ENCODE data around the gene C22orf31. TPM values are rescaled to one million over a fixed set of nuclear protein-coding genes. Genes with fewer than 3 reads are reported as not detected.

C22orf31 gene
- polyA plus RNA-seq, 2 of the 4 experiments (the other 2 are of a cell fraction) = not detected

- TF ChIP-seq REST (IDR thresholded peaks at IDR 0.05) (no peak), TFCP2L1 (CRISPR knock-in tag; IDR thresholded peaks at IDR 0.05) (no peak)
Measured at GRCh38 chr22:29014773-29015172, 46.9 kb downstream of the C22orf31 start (continued).

GRCh38 chr22:29014293-29014692 is 47.3 kb downstream of the C22orf31 start:
- no peak overlapping the region for H3K4me3 ChIP-seq
- ChIA-PET CTCF (interaction anchor here (4.1 kb wide), 1 partner anchor 26 kb away, joined by 18 read pairs; no protein-coding TSS in a partner anchor), POLR2A (no interaction called here)
- H3K4me2 ChIP-seq = no peak overlapping the region
- 93% methylated on average over 3 of the region's 4 CpGs for whole genome bisulfite sequencing (ENCODE audit: missing lambda C conversion rate)
- H3K27ac ChIP-seq = 0 out of 6 replicates have a peak overlapping the region, but pooled peaks of 1 of the 2 experiments have one; percentile 6
- TF ChIP-seq ATOH8 (CRISPR knock-in tag; IDR thresholded peaks at IDR 0.05; ENCODE audit: low read depth) (no peak), EP300 (IDR thresholded peaks at IDR 0.05) (no peak), HDAC2 (IDR thresholded peaks at IDR 0.05) (no peak)
- peaks cover 19% of the 10 kb centered on the region for H3K4me1 ChIP-seq
- FAIRE-seq (no peak), ATAC-seq (no peak), DNase-seq (ENCODE audit: low read depth in 1 of 2, low spot score in 1 of 2) (no peak)
- H3K9me3 ChIP-seq = peaks cover 5% of the 10 kb centered on the region; the same call in 2 of the 3 replicates

- ATAC-seq (no peak), DNase-seq (ENCODE audit: low read depth in 1 of 2, low spot score in 1 of 2) (no peak), FAIRE-seq (no peak)
- no peak for TF ChIP-seq TP53 (CRISPR knock-in tag; IDR thresholded peaks at IDR 0.05)
- TF ChIP-seq NFE2L2 (conservative IDR thresholded peaks at IDR 0.05; ENCODE audit: low read length) = no peak
- no peak for TF ChIP-seq HES2 (IDR thresholded peaks at IDR 0.05)
- no peak for TF ChIP-seq ZFP36 (IDR thresholded peaks at IDR 0.05; ENCODE audit: borderline replicate concordance, partially characterized antibody)
- no peak for TF ChIP-seq ZSCAN20 (CRISPR knock-in tag; IDR thresholded peaks at IDR 0.05)
- no peak for TF ChIP-seq E2F6 (IDR thresholded peaks at IDR 0.05; ENCODE audit: borderline replicate concordance, low read depth)
- no peak for TF ChIP-seq RCOR1 (IDR thresholded peaks at IDR 0.05; ENCODE audit: low read depth, low read length)
- no peak for TF ChIP-seq REST (IDR thresholded peaks at IDR 0.05)
- TF ChIP-seq CBX8 (IDR thresholded peaks at IDR 0.05) = no peak
- no peak for TF ChIP-seq NR3C1 (IDR thresholded peaks at IDR 0.05)
- no peak for TF ChIP-seq CHD2 (IDR thresholded peaks at IDR 0.05; ENCODE audit: low read length, partially characterized antibody)
- no peak for TF ChIP-seq NPAS2 (CRISPR knock-in tag; IDR thresholded peaks at IDR 0.05; ENCODE audit: borderline replicate concordance)
- TF ChIP-seq POLR2AphosphoS2 (conservative IDR thresholded peaks at IDR 0.05; ENCODE audit: low read length) = no peak
- no peak for TF ChIP-seq SMC3 (IDR thresholded peaks at IDR 0.05)
- TF ChIP-seq ZNF302 (CRISPR knock-in tag; IDR thresholded peaks at IDR 0.05) = no peak
- TF ChIP-seq EHF (CRISPR knock-in tag; IDR thresholded peaks at IDR 0.05) = no peak
- no peak for TF ChIP-seq HDAC2 (IDR thresholded peaks at IDR 0.05)
- no peak for TF ChIP-seq MAZ (IDR thresholded peaks at IDR 0.05; ENCODE audit: borderline replicate concordance, low read depth, low read length)
- ChIA-PET POLR2A (no interaction called here), CTCF (interaction anchor here (0.5 to 4.1 kb wide), 2 partner anchors 28 to 470 kb away, joined by 3 to 18 read pairs; no protein-coding TSS in a partner anchor)
- no peak overlapping the region for H3K4me2 ChIP-seq
- 92% methylated on average over 4 of the region's 4 CpGs for WGBS (ENCODE audit: missing lambda C conversion rate)
- H3K9me3 ChIP-seq = no peaks in the 10 kb centered on the region
- no peak overlapping the region for H3K4me3 ChIP-seq
- peaks cover 19% of the 10 kb centered on the region for H3K4me1 ChIP-seq
- H3K27ac ChIP-seq = no peak overlapping the region
Measured at GRCh38 chr22:29012952-29013351, 48.7 kb downstream of the C22orf31 start.

Data from A549 (cell line).